HEK293 (cell line): ENCODE results near the gene OXSR1.

Experiments
- CTCF ChIA-PET: fragments of 350-600 bp; formaldehyde crosslinking; extraction: SDS; loops from one replicate; lab custom pipeline; 2021; ENCODE audit warnings: antibody characterized with exemption; lab: Yijun Ruan, JAX
- POLR2A ChIA-PET: fragments of 300-600 bp; formaldehyde crosslinking; extraction: SDS; loops from one replicate; lab custom pipeline; 2020; ENCODE audit warnings: antibody characterized with exemption, inconsistent platforms; lab: Yijun Ruan, JAX
- H3K27ac ChIP-seq: fragments of 200-500 bp; sonication (Bioruptor generic); 2 replicates; pipeline ENCODE4 v1.5.1; 2014; ENCODE audit warnings: low read depth, low read length, control low read depth, inconsistent platforms; ENCODE audit errors: extremely low read depth
- H3K36me3 ChIP-seq, 2 experiments: fragments of 200-500 bp in 1 of 2; sonication (Bioruptor generic) in 1 of 2; 1 replicate in 1 of 2; 2 replicates in 1 of 2; pipeline ENCODE4 v1.5.1; 2014 to 2017; ENCODE audit warnings: inconsistent platforms in 2 of 2, low read length in 2 of 2; ENCODE audit not compliant: control insufficient read depth in 2 of 2, insufficient read depth in 1 of 2
- H3K4me1 ChIP-seq: fragments of 200-500 bp; sonication (Bioruptor generic); 2 replicates; pipeline ENCODE4 v1.5.1; 2014; ENCODE audit warnings: mild to moderate bottlenecking, low read length, inconsistent platforms; ENCODE audit not compliant: control insufficient read depth, insufficient read depth
- H3K4me3 ChIP-seq: 2 replicates; pipeline ENCODE4 v1.5.1; 2011; ENCODE audit warnings: low read depth, mild to moderate bottlenecking, control low read depth, low read length, moderate library complexity
- H3K9me3 ChIP-seq: fragments of 200-500 bp; sonication (Bioruptor generic); 2 replicates; pipeline ENCODE4 v1.5.1; 2014; ENCODE audit warnings: low read depth, low read length, inconsistent platforms; ENCODE audit not compliant: control insufficient read depth, insufficient read depth
- TRIM28 ChIP-seq: IDR thresholded peaks from 2 replicates; pipeline ENCODE4 v1.6.1; 2011; ENCODE audit warnings: low read length, control low read depth, borderline replicate concordance
- ZNF155 ChIP-seq: fragments of 450-650 bp; formaldehyde crosslinking; IDR thresholded peaks from 2 replicates; pipeline ENCODE4 v1.5.1; 2016; ENCODE audit warnings: missing biosample characterization, missing genetic modification characterization
- ZNF248 ChIP-seq: fragments of 450-650 bp; formaldehyde crosslinking; IDR thresholded peaks from 2 replicates; pipeline ENCODE4 v1.5.1; 2017; ENCODE audit warnings: missing biosample characterization, missing genetic modification characterization
- ZNF292 ChIP-seq: fragments of 450-650 bp; formaldehyde crosslinking; IDR thresholded peaks from 2 replicates; pipeline ENCODE4 v1.5.1; 2016; ENCODE audit warnings: low read depth, missing biosample characterization, missing genetic modification characterization, borderline replicate concordance
- ZNF600 ChIP-seq: fragments of 450-650 bp; formaldehyde crosslinking; IDR thresholded peaks from 2 replicates; pipeline ENCODE4 v1.5.1; 2016; ENCODE audit warnings: missing biosample characterization, missing genetic modification characterization
- ZNF654 ChIP-seq: fragments of 450-650 bp; formaldehyde crosslinking; IDR thresholded peaks from 2 replicates; pipeline ENCODE4 v1.5.1; 2016; ENCODE audit warnings: low read depth, missing biosample characterization, missing genetic modification characterization
- ZNF660 ChIP-seq: fragments of 450-650 bp; IDR thresholded peaks from 2 replicates; pipeline ENCODE4 v1.5.1; 2018; ENCODE audit warnings: missing biosample characterization, mild to moderate bottlenecking, missing genetic modification characterization
- ZNF76 ChIP-seq: fragments of 450-650 bp; formaldehyde crosslinking; IDR thresholded peaks from 2 replicates; pipeline ENCODE4; 2016; ENCODE audit warnings: low read depth, missing biosample characterization, missing genetic modification characterization, borderline replicate concordance
- ZNF837 ChIP-seq: fragments of 450-650 bp; formaldehyde crosslinking; IDR thresholded peaks from 2 replicates; pipeline ENCODE4 v1.5.1; 2016; ENCODE audit warnings: missing biosample characterization, missing genetic modification characterization
- TF ChIP-seq, protein P1 (sequence below): fragments of 450-650 bp; formaldehyde crosslinking; IDR thresholded peaks from 2 replicates; pipeline ENCODE4 v1.5.1; 2016; ENCODE audit warnings: missing biosample characterization, missing genetic modification characterization
- TF ChIP-seq, protein P2 (sequence below): fragments of 450-650 bp; formaldehyde crosslinking; IDR thresholded peaks from 2 replicates; pipeline ENCODE4 v1.5.1; 2016; ENCODE audit warnings: missing biosample characterization, missing genetic modification characterization
- TF ChIP-seq, protein P3 (sequence below): fragments of 450-650 bp; formaldehyde crosslinking; IDR thresholded peaks from 2 replicates; pipeline ENCODE4 v1.5.1; 2016; ENCODE audit warnings: missing biosample characterization, missing genetic modification characterization

The OXSR1 gene

DNA sequence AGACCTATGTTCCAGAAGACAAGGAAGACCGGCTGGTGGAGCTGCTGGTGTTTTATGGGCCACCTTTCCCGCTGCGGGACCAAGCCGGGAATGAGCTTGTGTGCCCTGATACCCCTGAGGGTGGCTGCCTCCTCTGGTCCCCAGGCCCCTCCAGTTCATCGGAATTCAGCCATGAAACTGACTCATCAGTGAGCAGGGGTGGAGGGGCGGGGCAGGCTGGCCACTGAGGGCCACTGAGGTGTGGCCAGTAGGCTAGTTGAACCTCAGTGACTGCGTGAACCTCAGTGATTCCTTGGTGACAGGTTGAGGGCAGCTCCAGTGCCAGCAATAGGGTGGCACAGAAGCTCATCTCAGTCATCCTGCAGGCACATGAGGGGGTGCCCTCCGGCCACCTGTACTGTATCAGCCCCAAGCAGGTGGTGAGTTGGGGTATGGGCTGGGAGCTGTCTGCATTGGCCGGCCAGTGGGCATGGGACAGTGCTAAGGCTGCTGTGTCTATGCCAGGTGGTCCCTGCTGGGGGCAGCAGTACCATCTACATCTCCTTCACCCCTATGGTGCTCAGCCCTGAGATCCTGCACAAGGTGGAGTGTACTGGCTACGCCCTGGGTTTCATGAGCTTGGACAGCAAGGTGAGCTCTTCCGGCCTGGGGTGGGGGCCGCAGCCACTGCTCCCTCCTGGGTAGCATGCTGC, 48.7 kb upstream of the OXSR1 start:
- peaks cover 0 to 21% of the 10 kb centered on the region in 2 experiments; a peak in 1 of 3 replicates for H3K36me3 ChIP-seq
- H3K4me3 ChIP-seq: no peak overlapping the region
- H3K27ac ChIP-seq: no peak overlapping the region
- no peaks in the 10 kb centered on the region for H3K4me1 ChIP-seq
- ChIA-PET POLR2A (interaction anchor here (0.7 to 2.9 kb wide), 3 partner anchors 12 to 49 kb away, joined by 3 to 11 read pairs (median 4); partner anchors contain the start of genes ACAA1 and OXSR1), CTCF (interaction anchor here (0.6 to 2.5 kb wide), 4 partner anchors 130 to 230 kb away, joined by 3 to 11 read pairs (median 4); partner anchors contain the start of gene XYLB)
- TF ChIP-seq ZNF76 (tag by site-specific recombination): no peak
- TF ChIP-seq, protein P1, sequence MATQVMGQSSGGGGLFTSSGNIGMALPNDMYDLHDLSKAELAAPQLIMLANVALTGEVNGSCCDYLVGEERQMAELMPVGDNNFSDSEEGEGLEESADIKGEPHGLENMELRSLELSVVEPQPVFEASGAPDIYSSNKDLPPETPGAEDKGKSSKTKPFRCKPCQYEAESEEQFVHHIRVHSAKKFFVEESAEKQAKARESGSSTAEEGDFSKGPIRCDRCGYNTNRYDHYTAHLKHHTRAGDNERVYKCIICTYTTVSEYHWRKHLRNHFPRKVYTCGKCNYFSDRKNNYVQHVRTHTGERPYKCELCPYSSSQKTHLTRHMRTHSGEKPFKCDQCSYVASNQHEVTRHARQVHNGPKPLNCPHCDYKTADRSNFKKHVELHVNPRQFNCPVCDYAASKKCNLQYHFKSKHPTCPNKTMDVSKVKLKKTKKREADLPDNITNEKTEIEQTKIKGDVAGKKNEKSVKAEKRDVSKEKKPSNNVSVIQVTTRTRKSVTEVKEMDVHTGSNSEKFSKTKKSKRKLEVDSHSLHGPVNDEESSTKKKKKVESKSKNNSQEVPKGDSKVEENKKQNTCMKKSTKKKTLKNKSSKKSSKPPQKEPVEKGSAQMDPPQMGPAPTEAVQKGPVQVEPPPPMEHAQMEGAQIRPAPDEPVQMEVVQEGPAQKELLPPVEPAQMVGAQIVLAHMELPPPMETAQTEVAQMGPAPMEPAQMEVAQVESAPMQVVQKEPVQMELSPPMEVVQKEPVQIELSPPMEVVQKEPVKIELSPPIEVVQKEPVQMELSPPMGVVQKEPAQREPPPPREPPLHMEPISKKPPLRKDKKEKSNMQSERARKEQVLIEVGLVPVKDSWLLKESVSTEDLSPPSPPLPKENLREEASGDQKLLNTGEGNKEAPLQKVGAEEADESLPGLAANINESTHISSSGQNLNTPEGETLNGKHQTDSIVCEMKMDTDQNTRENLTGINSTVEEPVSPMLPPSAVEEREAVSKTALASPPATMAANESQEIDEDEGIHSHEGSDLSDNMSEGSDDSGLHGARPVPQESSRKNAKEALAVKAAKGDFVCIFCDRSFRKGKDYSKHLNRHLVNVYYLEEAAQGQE (tag by site-specific recombination): no peak
- TF ChIP-seq ZNF837 (tag by site-specific recombination): no peak
- TF ChIP-seq, protein P2, sequence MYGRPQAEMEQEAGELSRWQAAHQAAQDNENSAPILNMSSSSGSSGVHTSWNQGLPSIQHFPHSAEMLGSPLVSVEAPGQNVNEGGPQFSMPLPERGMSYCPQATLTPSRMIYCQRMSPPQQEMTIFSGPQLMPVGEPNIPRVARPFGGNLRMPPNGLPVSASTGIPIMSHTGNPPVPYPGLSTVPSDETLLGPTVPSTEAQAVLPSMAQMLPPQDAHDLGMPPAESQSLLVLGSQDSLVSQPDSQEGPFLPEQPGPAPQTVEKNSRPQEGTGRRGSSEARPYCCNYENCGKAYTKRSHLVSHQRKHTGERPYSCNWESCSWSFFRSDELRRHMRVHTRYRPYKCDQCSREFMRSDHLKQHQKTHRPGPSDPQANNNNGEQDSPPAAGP: no peak
- TF ChIP-seq ZNF248 (tag by site-specific recombination): no peak
- no peaks in the 10 kb centered on the region for H3K9me3 ChIP-seq

DNA sequence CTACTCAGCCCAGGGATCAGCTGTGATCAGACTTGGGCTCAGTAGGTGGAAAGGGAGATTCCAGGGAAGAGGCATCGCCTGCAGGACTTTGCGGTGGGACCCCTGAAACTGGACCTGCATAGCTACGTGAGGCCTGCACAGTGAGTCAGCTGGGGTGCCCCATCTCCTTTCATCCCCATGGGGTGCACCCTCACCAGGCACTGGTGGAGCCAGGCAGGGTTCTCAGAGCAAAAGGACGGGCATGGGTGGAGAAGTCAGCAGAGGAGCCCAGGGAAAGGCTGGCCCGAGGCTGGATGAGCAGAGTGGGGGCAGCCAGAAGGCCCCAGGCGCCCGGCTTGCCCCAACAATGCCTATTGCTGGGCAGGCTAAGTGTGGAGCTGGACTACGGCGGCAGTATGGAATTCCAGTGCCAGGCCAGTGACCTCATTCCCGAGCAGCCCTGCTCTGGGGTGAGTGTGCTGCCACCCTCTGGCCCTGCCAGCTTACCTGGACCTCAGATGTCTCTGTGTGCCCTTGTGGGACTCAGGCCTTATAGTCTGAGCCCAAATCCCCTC, 48.1 kb upstream of the OXSR1 start:
- POLR2A ChIA-PET: interaction anchor here (0.5 to 2.9 kb wide), 4 partner anchors 11 to 103 kb away, joined by 3 to 11 read pairs (median 4); partner anchors contain the start of genes ACAA1 and OXSR1
- no peaks in the 10 kb centered on the region for H3K9me3 ChIP-seq
- H3K36me3 ChIP-seq: peaks cover 0 to 27% of the 10 kb centered on the region in 2 experiments; a peak in 1 of 3 replicates
- no peaks in the 10 kb centered on the region for H3K4me1 ChIP-seq
- no peak overlapping the region for H3K27ac ChIP-seq
- TF ChIP-seq TRIM28 (no peak), ZNF600 (tag by site-specific recombination) (no peak), ZNF155 (tag by site-specific recombination) (no peak)
- CTCF ChIA-PET: interaction anchor here (1.1 to 2.5 kb wide), 3 partner anchors 11 to 229 kb away, joined by 3 to 11 read pairs (median 5); partner anchors contain the start of gene XYLB
- no peak overlapping the region for H3K4me3 ChIP-seq

DNA sequence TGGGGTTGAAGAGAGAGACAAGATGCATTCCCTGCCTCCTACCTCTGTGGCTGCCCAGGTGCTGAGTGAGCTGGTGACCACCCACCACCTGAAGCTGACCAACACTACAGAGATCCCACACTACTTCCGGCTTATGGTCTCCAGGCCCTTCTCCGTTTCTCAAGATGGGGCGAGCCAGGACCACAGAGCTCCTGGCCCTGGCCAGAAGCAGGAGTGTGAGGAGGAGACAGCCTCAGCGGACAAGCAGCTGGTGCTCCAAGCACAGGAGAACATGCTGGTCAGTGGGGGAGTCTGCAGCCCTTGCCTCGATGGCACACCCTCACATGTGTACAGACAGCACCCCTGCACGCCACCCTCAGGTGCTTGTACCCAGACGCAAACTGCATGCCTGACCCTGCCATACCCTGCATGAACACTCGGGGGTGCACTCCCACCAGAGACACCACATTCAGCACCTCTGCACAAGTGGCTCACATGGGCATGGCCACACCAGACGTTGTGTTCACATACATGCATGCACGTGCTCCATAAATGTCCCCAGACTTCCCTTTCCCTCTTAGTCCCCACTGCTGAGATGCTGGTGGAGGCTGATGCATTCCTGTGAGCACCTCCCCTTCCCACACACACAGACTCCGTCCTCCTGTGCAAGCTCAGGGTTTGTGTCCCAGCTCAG, 47.5 kb upstream of the OXSR1 start:
- no peak overlapping the region for H3K27ac ChIP-seq
- no peak overlapping the region for H3K4me3 ChIP-seq
- CTCF ChIA-PET: interaction anchor here (1.1 to 2.5 kb wide), 5 partner anchors 10 to 229 kb away, joined by 3 to 11 read pairs (median 4); partner anchors contain the start of gene XYLB
- no peaks in the 10 kb centered on the region for H3K4me1 ChIP-seq
- no peaks in the 10 kb centered on the region for H3K9me3 ChIP-seq
- TF ChIP-seq, protein P3, sequence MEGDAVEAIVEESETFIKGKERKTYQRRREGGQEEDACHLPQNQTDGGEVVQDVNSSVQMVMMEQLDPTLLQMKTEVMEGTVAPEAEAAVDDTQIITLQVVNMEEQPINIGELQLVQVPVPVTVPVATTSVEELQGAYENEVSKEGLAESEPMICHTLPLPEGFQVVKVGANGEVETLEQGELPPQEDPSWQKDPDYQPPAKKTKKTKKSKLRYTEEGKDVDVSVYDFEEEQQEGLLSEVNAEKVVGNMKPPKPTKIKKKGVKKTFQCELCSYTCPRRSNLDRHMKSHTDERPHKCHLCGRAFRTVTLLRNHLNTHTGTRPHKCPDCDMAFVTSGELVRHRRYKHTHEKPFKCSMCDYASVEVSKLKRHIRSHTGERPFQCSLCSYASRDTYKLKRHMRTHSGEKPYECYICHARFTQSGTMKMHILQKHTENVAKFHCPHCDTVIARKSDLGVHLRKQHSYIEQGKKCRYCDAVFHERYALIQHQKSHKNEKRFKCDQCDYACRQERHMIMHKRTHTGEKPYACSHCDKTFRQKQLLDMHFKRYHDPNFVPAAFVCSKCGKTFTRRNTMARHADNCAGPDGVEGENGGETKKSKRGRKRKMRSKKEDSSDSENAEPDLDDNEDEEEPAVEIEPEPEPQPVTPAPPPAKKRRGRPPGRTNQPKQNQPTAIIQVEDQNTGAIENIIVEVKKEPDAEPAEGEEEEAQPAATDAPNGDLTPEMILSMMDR: peak; percentile 69
- TF ChIP-seq ZNF660 (tag by site-specific recombination) (no peak), ZNF654 (tag by site-specific recombination) (peak; percentile 60), ZNF292 (tag by site-specific recombination) (no peak)
- TF ChIP-seq, all 188 proteins: peak for 2
- H3K36me3 ChIP-seq: peaks cover 0 to 34% of the 10 kb centered on the region in 2 experiments; a peak in 1 of 3 replicates
- POLR2A ChIA-PET: interaction anchor here (0.5 to 2.9 kb wide), 3 partner anchors 10 to 102 kb away, joined by 3 to 11 read pairs (median 3); partner anchors contain the start of gene ACAA1
